ENCODE measurements around the gene EVX1. TPM values are rescaled to one million over a fixed set of nuclear protein-coding genes. Genes with fewer than 3 reads are reported as not detected.

The EVX1 gene
- total RNA-seq, 6 donors from 2014 or later: not detected

- H3K4me1 ChIP-seq: peaks cover 8 to 17% (median 12%) of the 10 kb centered on the region in 4 donors
- ATAC-seq (ENCODE audit: low FRiP score in 2 of 2): peak in 1 of 2 donors; percentile 30
These were observed 9.3 kb downstream of the EVX1 start for GRCh38 chr7:27251652-27252590.

GRCh38 chr7:27254625-27255024 lies 12.0 kb downstream of the EVX1 start:
- H3K4me3 ChIP-seq: no peak overlapping the region
- H3K27me3 ChIP-seq: peaks cover 0 to 34% (median 7%) of the 10 kb centered on the region in 4 donors
- no peak for TF ChIP-seq POLR2AphosphoS5 (IDR thresholded peaks at IDR 0.05)
- no peak for TF ChIP-seq EP300 (IDR thresholded peaks at IDR 0.05)
- TF ChIP-seq POLR2A (IDR thresholded peaks at IDR 0.05): no peak
- TF ChIP-seq CTCF (IDR thresholded peaks at IDR 0.05): no peak
- no peak overlapping the region for H3K27ac ChIP-seq
- H3K4me1 ChIP-seq: peaks cover 8 to 14% (median 12%) of the 10 kb centered on the region in 4 donors
- no peaks in the 10 kb centered on the region for H3K36me3 ChIP-seq
- ATAC-seq (ENCODE audit: low FRiP score in 2 of 2) (no peak), DNase-seq (no peak)
- no peaks in the 10 kb centered on the region for H3K9me3 ChIP-seq
- WGBS, 2 donors: 78 to 88% methylated on average over 1 of the region's 1 CpG

More at GRCh38 chr7:27251652-27252590, 9.3 kb downstream of the EVX1 start:
- TF ChIP-seq EP300 (IDR thresholded peaks at IDR 0.05): no peak
- no peak for TF ChIP-seq POLR2AphosphoS5 (IDR thresholded peaks at IDR 0.05)
- no peak for TF ChIP-seq POLR2A (IDR thresholded peaks at IDR 0.05)
- no peak for TF ChIP-seq CTCF (IDR thresholded peaks at IDR 0.05)
- WGBS, 2 donors: 4 to 6% methylated on average over 28 to 46 of the region's 72 CpGs
- H3K27ac ChIP-seq: no peak overlapping the region
- peak in 1 of 2 donors; percentile 85 for DNase-seq
- no peaks in the 10 kb centered on the region for H3K9me3 ChIP-seq
- peak overlapping the region in 2 of 4 donors; percentile 3 for H3K4me3 ChIP-seq
- H3K36me3 ChIP-seq: no peaks in the 10 kb centered on the region
- peaks cover 0 to 54% (median 17%) of the 10 kb centered on the region in 4 donors for H3K27me3 ChIP-seq

GRCh38 chr7:27260211-27260610 lies 17.6 kb downstream of the EVX1 start:
- DNase-seq (no peak), ATAC-seq (ENCODE audit: low FRiP score in 2 of 2) (no peak)
- no peaks in the 10 kb centered on the region for H3K27me3 ChIP-seq
- H3K27ac ChIP-seq: no peak overlapping the region
- no peak for TF ChIP-seq CTCF (IDR thresholded peaks at IDR 0.05)
- TF ChIP-seq POLR2A (IDR thresholded peaks at IDR 0.05): no peak
- TF ChIP-seq EP300 (IDR thresholded peaks at IDR 0.05): no peak
- no peak for TF ChIP-seq POLR2AphosphoS5 (IDR thresholded peaks at IDR 0.05)
- no peak overlapping the region for H3K4me3 ChIP-seq
- 50 to 53% methylated on average over 5 of the region's 5 CpGs for WGBS, 2 donors
- H3K36me3 ChIP-seq: no peaks in the 10 kb centered on the region
- H3K9me3 ChIP-seq: no peaks in the 10 kb centered on the region
- H3K4me1 ChIP-seq: no peaks in the 10 kb centered on the region

- Histone ChIP-seq H3K27ac (no peak overlapping the region), H3K4me1 (no peaks in the 10 kb centered on the region), H3K27me3 (no peaks in the 10 kb centered on the region), H3K4me3 (no peak overlapping the region), H3K9me3 (no peaks in the 10 kb centered on the region), H3K36me3 (no peaks in the 10 kb centered on the region)
- WGBS, 2 donors: 88 to 90% methylated on average over 4 of the region's 4 CpGs
- TF ChIP-seq CTCF (IDR thresholded peaks at IDR 0.05) (no peak), POLR2AphosphoS5 (IDR thresholded peaks at IDR 0.05) (no peak), EP300 (IDR thresholded peaks at IDR 0.05) (no peak), POLR2A (IDR thresholded peaks at IDR 0.05) (no peak)
- DNase-seq: no peak
- no peak for ATAC-seq (ENCODE audit: low FRiP score in 2 of 2)
These were observed 19.5 kb downstream of the EVX1 start for GRCh38 chr7:27262121-27262520.
